ENCODE results near the gene TPM1.

GRCh38 chr15:63035253-63035652, 7.3 kb upstream of the TPM1 start:
- TF ChIP-seq CTCF (IDR thresholded peaks at IDR 0.05; ENCODE audit: low read depth, low read length, missing input control) (no peak), EGR1 (IDR thresholded peaks at IDR 0.05; ENCODE audit: low read depth in 2 of 2) (no peak), MAX (IDR thresholded peaks at IDR 0.05) (no peak), TAF1 (conservative IDR thresholded peaks at IDR 0.05) (no peak), FOXA1 (IDR thresholded peaks at IDR 0.05) (no peak), ZBTB33 (IDR thresholded peaks at IDR 0.05) (no peak), ATF3 (IDR thresholded peaks at IDR 0.05) (no peak), JUND (IDR thresholded peaks at IDR 0.05) (no peak), RXRA (IDR thresholded peaks at IDR 0.05) (no peak), RAD21 (IDR thresholded peaks at IDR 0.05) (no peak), YY1 (IDR thresholded peaks at IDR 0.05) (no peak), GABPA (IDR thresholded peaks at IDR 0.05 in 1 of 2, conservative IDR thresholded peaks at IDR 0.05 in 1 of 2) (no peak)

Measured in liver (tissue), 3 donors.